HCT116 (cell line): ENCODE results near the gene OR10H5.

Experiments used
- EZH2 ChIP-seq: fragments of 200-600 bp; sonication (generic); IDR thresholded peaks from 2 replicates; pipeline ENCODE4 v1.6.1; 2017; ENCODE audit warnings: antibody characterized with exemption, mixed run types
- TF ChIP-seq, protein P1 (sequence below), 3 experiments: fragments of 200-600 bp in 1 of 3; sonication (generic) in 1 of 3; IDR thresholded peaks in 2 of 3; conservative IDR thresholded peaks in 1 of 3; 2 replicates each; pipeline ENCODE4 v1.5.1; 2012 to 2017; ENCODE audit warnings: low read depth in 2 of 3, low read length in 2 of 3, antibody characterized with exemption in 1 of 3, borderline replicate concordance in 1 of 3, control low read depth in 1 of 3, mild to moderate bottlenecking in 1 of 3, mixed read lengths in 1 of 3, mixed run types in 1 of 3, moderate library complexity in 1 of 3; ENCODE audit not compliant: insufficient read depth in 1 of 3

DNA sequence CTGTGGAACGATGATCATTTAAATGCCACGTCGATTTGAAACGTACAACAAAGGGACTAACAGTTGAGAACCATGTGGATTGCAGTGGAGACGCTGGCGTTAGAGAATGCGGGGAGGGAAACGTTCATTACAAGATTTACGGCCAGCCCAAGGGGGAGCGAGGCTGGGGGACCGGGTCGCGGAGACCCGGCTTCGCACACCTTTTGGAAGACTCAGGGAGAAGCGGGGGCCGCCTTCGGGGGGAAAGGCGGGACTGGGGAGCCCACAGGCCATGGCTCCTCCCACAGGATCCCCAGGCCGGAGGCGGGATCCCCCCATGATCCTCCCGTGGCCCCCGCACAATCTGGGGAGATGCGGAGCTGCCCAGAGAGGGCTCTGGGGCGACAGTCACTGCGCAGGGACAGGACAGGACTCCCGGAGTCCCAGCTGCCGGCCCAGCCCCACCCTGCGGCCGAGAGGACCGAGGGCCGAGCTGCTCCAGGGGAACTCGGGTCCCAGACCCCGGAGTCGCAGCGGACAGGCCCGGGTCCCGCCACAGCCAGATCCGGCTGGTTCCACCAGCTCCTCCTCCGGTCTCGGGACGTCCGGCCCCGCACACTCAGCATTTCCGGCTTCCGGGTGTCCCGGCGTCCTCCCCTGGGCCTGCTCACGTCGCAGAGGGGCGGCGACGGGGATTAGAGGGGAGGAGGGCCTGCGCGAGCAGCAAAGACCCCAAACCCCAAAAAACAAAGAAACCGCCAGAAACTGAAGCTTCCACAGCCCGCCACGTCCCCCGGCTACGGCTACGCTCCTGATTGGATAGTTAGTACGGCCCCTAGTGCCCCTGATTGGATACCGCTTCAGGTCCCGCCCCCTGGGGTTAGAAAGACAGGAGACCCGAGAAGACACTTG is 49.1 kb downstream of the OR10H5 start:
- no peak for TF ChIP-seq EZH2
- TF ChIP-seq, protein P1, sequence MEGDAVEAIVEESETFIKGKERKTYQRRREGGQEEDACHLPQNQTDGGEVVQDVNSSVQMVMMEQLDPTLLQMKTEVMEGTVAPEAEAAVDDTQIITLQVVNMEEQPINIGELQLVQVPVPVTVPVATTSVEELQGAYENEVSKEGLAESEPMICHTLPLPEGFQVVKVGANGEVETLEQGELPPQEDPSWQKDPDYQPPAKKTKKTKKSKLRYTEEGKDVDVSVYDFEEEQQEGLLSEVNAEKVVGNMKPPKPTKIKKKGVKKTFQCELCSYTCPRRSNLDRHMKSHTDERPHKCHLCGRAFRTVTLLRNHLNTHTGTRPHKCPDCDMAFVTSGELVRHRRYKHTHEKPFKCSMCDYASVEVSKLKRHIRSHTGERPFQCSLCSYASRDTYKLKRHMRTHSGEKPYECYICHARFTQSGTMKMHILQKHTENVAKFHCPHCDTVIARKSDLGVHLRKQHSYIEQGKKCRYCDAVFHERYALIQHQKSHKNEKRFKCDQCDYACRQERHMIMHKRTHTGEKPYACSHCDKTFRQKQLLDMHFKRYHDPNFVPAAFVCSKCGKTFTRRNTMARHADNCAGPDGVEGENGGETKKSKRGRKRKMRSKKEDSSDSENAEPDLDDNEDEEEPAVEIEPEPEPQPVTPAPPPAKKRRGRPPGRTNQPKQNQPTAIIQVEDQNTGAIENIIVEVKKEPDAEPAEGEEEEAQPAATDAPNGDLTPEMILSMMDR (IDR thresholded peaks at IDR 0.05 in 2 of 3, conservative IDR thresholded peaks at IDR 0.05 in 1 of 3; ENCODE audit: borderline replicate concordance in 1 of 3, insufficient read depth in 1 of 3, low read depth in 2 of 3, low read length in 2 of 3), result no peak
